Nephron progenitor cell (in vitro differentiated cells): ENCODE measurements around the gene NPTX2.
"Not testable (repeated sequence)": the region's sequence is repeated elsewhere in the genome, so short reads cannot be mapped to it uniquely, and the experiment has no call there.

Experiments used
- DNase-seq: peaks from one replicate; pipeline ENCODE4 v3.0.0; 2021
- H3K27ac Mint-ChIP-seq: 2 replicates; pipeline ENCODE4 v1.8.0; 2021; ENCODE audit warnings: mild to moderate bottlenecking, moderate library complexity, mixed read lengths
- H3K27me3 Mint-ChIP-seq: 2 replicates; pipeline ENCODE4 v1.8.0; 2021; ENCODE audit warnings: mild to moderate bottlenecking, low read depth, mixed read lengths; ENCODE audit not compliant: poor library complexity
- H3K36me3 Mint-ChIP-seq: 2 replicates; pipeline ENCODE4 v1.8.0; 2021; ENCODE audit warnings: low read depth, mixed read lengths
- H3K4me1 Mint-ChIP-seq: 2 replicates; pipeline ENCODE4 v1.8.0; 2021; ENCODE audit warnings: mixed read lengths
- H3K4me3 Mint-ChIP-seq: 2 replicates; pipeline ENCODE4 v1.8.0; 2021; ENCODE audit warnings: mild to moderate bottlenecking, moderate library complexity, mixed read lengths
- H3K9me3 Mint-ChIP-seq: 2 replicates; pipeline ENCODE4 v1.8.0; 2021; ENCODE audit warnings: mild to moderate bottlenecking, moderate library complexity, mixed read lengths
- TF ChIP-seq, protein P1 (sequence below): fragments of 200-600 bp; sonication (generic); IDR thresholded peaks from 2 replicates; pipeline ENCODE4 v1.5.0; 2021; ENCODE audit warnings: antibody characterized with exemption

Gene NPTX2

GRCh38 chr7:98571986-98572385, 45.1 kb upstream of the NPTX2 start:
- peaks cover 36% of the 10 kb centered on the region for H3K9me3 Mint-ChIP-seq
- H3K36me3 Mint-ChIP-seq: no peaks in the 10 kb centered on the region
- H3K4me1 Mint-ChIP-seq: no peaks in the 10 kb centered on the region
- TF ChIP-seq, protein P1, sequence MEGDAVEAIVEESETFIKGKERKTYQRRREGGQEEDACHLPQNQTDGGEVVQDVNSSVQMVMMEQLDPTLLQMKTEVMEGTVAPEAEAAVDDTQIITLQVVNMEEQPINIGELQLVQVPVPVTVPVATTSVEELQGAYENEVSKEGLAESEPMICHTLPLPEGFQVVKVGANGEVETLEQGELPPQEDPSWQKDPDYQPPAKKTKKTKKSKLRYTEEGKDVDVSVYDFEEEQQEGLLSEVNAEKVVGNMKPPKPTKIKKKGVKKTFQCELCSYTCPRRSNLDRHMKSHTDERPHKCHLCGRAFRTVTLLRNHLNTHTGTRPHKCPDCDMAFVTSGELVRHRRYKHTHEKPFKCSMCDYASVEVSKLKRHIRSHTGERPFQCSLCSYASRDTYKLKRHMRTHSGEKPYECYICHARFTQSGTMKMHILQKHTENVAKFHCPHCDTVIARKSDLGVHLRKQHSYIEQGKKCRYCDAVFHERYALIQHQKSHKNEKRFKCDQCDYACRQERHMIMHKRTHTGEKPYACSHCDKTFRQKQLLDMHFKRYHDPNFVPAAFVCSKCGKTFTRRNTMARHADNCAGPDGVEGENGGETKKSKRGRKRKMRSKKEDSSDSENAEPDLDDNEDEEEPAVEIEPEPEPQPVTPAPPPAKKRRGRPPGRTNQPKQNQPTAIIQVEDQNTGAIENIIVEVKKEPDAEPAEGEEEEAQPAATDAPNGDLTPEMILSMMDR: no peak
- H3K27ac Mint-ChIP-seq: no peak overlapping the region
- no peak overlapping the region for H3K4me3 Mint-ChIP-seq
- no peak for DNase-seq
- H3K27me3 Mint-ChIP-seq: peaks cover 18% of the 10 kb centered on the region

DNA sequence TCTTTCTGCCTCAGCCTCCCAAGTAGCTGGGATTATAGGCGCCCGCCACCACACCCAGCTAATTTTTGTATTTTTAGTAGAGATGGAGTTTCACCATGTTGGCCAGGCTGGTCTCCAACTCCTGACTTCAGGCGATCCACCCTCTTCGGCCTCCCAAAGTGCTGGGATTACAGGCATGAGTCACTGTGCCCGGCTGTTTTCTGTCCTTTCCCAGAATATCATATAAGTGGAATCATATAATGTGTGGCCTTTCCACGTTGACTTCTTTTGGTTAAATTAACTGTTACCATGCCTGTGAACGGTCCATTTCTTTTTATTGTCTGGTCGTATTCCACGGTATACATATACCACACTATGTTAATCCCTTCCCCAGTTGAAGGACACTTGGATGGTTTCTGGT, 44.4 kb upstream of the NPTX2 start:
- H3K27me3 Mint-ChIP-seq: peaks cover 14% of the 10 kb centered on the region

DNA sequence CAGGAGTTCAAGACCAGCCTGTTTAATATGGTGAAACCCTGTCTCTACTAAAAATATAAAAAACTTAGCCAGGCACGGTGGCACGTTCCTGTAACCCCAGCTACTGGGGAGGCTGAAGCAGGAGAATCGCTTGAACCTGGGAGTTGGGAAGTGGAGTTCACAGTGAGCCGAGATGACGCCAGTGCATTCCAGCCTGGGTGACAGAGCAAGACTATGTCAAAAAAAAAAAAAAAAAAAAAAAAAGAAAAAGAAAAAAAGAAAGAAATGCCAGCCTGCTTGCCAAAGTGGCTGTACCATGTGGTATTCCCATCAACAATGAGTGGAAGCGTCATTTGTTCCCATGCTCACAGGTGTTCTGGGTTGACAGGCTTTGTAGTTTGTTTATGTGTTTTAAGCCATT, 43.3 kb upstream of the NPTX2 start:
- Mint-ChIP-seq H3K4me1 (no peaks in the 10 kb centered on the region), H3K27ac (no peak overlapping the region), H3K36me3 (no peaks in the 10 kb centered on the region), H3K4me3 (no peak overlapping the region), H3K27me3 (peaks cover 13% of the 10 kb centered on the region), H3K9me3 (peaks cover 48% of the 10 kb centered on the region)
- no peak for DNase-seq
- TF ChIP-seq, protein P1: no peak

More for the DNA sequence above, 44.4 kb upstream of the NPTX2 start:
- H3K9me3 Mint-ChIP-seq: peaks cover 43% of the 10 kb centered on the region
- not testable (repeated sequence) for H3K36me3 Mint-ChIP-seq, H3K4me3 Mint-ChIP-seq, DNase-seq, H3K4me1 Mint-ChIP-seq, H3K27ac Mint-ChIP-seq

- no peak for DNase-seq
- H3K9me3 Mint-ChIP-seq: peaks cover 48% of the 10 kb centered on the region
- H3K4me3 Mint-ChIP-seq: no peak overlapping the region
- no peaks in the 10 kb centered on the region for H3K36me3 Mint-ChIP-seq
- peaks cover 14% of the 10 kb centered on the region for H3K27me3 Mint-ChIP-seq
- TF ChIP-seq, protein P1: no peak
- H3K27ac Mint-ChIP-seq: no peak overlapping the region
- H3K4me1 Mint-ChIP-seq: no peaks in the 10 kb centered on the region
Measured at GRCh38 chr7:98575878-98576277, 41.2 kb upstream of the NPTX2 start.

DNA sequence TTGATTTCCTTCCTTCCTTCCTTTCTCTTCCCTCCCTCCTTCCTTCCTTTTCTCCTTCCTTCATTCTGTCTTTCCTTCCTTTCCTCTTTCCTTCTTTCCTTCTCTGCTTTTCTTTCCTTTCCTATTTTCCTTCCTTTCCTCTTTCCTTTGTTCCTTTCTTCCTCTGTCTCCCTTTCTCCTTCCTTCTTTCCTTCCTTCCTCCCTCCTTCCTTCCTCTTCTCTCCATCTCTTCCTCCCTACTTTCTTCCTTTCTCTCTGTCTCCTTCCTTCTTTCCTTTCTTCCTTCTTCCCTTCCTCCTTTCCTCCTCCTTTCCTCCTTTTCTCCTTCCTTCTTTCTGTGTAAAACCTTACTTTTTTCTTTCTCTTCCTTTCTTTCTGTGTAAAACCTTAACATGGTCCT, 32.3 kb upstream of the NPTX2 start:
- H3K36me3 Mint-ChIP-seq: no peaks in the 10 kb centered on the region
- H3K4me1 Mint-ChIP-seq: no peaks in the 10 kb centered on the region
- peaks cover 22% of the 10 kb centered on the region for H3K9me3 Mint-ChIP-seq
- no peak overlapping the region for H3K4me3 Mint-ChIP-seq
- H3K27me3 Mint-ChIP-seq: peaks cover 49% of the 10 kb centered on the region
- no peak for DNase-seq
- TF ChIP-seq, protein P1: no peak
- H3K27ac Mint-ChIP-seq: no peak overlapping the region

DNA sequence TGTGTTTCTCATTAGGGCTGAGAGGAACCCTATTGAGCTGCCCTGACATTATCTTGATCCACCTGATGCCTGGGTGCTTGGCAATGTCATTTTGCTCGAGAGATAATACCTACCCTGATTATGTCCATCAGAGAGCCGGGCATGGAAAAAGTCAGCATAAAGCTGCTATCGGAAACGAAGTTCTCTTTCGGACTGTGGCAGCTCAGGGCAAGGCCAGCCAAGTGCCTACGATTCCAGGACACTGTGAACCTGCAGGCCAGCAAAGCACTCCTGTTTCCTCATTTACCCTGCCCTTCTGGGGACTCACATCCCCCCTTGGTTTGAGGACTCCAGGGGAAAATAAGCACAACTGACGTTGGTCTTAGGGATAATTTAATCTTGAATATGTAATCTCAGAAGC, 25.2 kb upstream of the NPTX2 start:
- H3K9me3 Mint-ChIP-seq: no peaks in the 10 kb centered on the region
- no peak for DNase-seq
- peaks cover 30% of the 10 kb centered on the region for H3K27me3 Mint-ChIP-seq
- TF ChIP-seq, protein P1: no peak
- H3K27ac Mint-ChIP-seq: no peak overlapping the region
- H3K4me1 Mint-ChIP-seq: no peaks in the 10 kb centered on the region
- H3K4me3 Mint-ChIP-seq: no peak overlapping the region
- H3K36me3 Mint-ChIP-seq: no peaks in the 10 kb centered on the region
